Measurements from ENCODE around the gene COMMD7. TPM values are rescaled to one million over a fixed set of nuclear protein-coding genes. Genes with fewer than 3 reads are reported as not detected.

The COMMD7 gene
- total RNA-seq, 1 donor from 2014 or later = 73.7 TPM

- H3K9me3 Mint-ChIP-seq (ENCODE audit: unreplicated experiment) = no peaks in the 10 kb centered on the region
- no peak for TF ChIP-seq CTCF (IDR thresholded peaks at IDR 0.05; ENCODE audit: unreplicated experiment)
- H3K36me3 Mint-ChIP-seq (ENCODE audit: low read depth, unreplicated experiment) = no peaks in the 10 kb centered on the region
- no peak overlapping the region for H3K4me3 Mint-ChIP-seq (ENCODE audit: unreplicated experiment)
- H3K27ac Mint-ChIP-seq (ENCODE audit: unreplicated experiment) = no peak overlapping the region
- DNase-seq (ENCODE audit: low spot score) = no peak
- H3K27me3 Mint-ChIP-seq (ENCODE audit: unreplicated experiment) = peaks cover 5% of the 10 kb centered on the region
- H3K4me1 Mint-ChIP-seq (ENCODE audit: unreplicated experiment) = peaks cover 20% of the 10 kb centered on the region
Measured at GRCh38 chr20:32751702-32752457, 8.6 kb upstream of the COMMD7 start.

GRCh38 chr20:32751293-32751692, 8.0 kb upstream of the COMMD7 start:
- H3K36me3 Mint-ChIP-seq (ENCODE audit: low read depth, unreplicated experiment) = no peaks in the 10 kb centered on the region
- no peak overlapping the region for H3K27ac Mint-ChIP-seq (ENCODE audit: unreplicated experiment)
- no peak for TF ChIP-seq CTCF (IDR thresholded peaks at IDR 0.05; ENCODE audit: unreplicated experiment)
- no peak for DNase-seq (ENCODE audit: low spot score)
- H3K9me3 Mint-ChIP-seq (ENCODE audit: unreplicated experiment) = no peaks in the 10 kb centered on the region
- H3K27me3 Mint-ChIP-seq (ENCODE audit: unreplicated experiment) = peaks cover 5% of the 10 kb centered on the region
- no peak overlapping the region for H3K4me3 Mint-ChIP-seq (ENCODE audit: unreplicated experiment)
- peaks cover 20% of the 10 kb centered on the region for H3K4me1 Mint-ChIP-seq (ENCODE audit: unreplicated experiment)

- peaks cover 5% of the 10 kb centered on the region for H3K27me3 Mint-ChIP-seq (ENCODE audit: unreplicated experiment)
- no peak for TF ChIP-seq CTCF (IDR thresholded peaks at IDR 0.05; ENCODE audit: unreplicated experiment)
- peaks cover 20% of the 10 kb centered on the region for H3K4me1 Mint-ChIP-seq (ENCODE audit: unreplicated experiment)
- no peak overlapping the region for H3K4me3 Mint-ChIP-seq (ENCODE audit: unreplicated experiment)
- peak overlapping the region; percentile 36 for H3K27ac Mint-ChIP-seq (ENCODE audit: unreplicated experiment)
- no peaks in the 10 kb centered on the region for H3K36me3 Mint-ChIP-seq (ENCODE audit: low read depth, unreplicated experiment)
- no peaks in the 10 kb centered on the region for H3K9me3 Mint-ChIP-seq (ENCODE audit: unreplicated experiment)
- DNase-seq (ENCODE audit: low spot score) = no peak
Measured at GRCh38 chr20:32749914-32750637, 6.8 kb upstream of the COMMD7 start.

GRCh38 chr20:32742322-32743236, 688 bp downstream of the COMMD7 start:
- Mint-ChIP-seq H3K27ac (ENCODE audit: unreplicated experiment) (peak overlapping the region; percentile 74), H3K4me3 (ENCODE audit: unreplicated experiment) (peak overlapping the region; percentile 98), H3K4me1 (ENCODE audit: unreplicated experiment) (peaks cover 9% of the 10 kb centered on the region), H3K27me3 (ENCODE audit: unreplicated experiment) (peaks cover 5% of the 10 kb centered on the region), H3K36me3 (ENCODE audit: low read depth, unreplicated experiment) (no peaks in the 10 kb centered on the region), H3K9me3 (ENCODE audit: unreplicated experiment) (no peaks in the 10 kb centered on the region)
- no peak for DNase-seq (ENCODE audit: low spot score)
- no peak for TF ChIP-seq CTCF (IDR thresholded peaks at IDR 0.05; ENCODE audit: unreplicated experiment)
